Smooth muscle cell (in vitro differentiated cells): ENCODE data around the gene MATCAP1. TPM values are rescaled to one million over a fixed set of nuclear protein-coding genes. Genes with fewer than 3 reads are reported as not detected.

Source experiments
- DNase-seq: peaks from one replicate; lab custom pipeline; 2025; ENCODE audit not compliant: unreplicated experiment; lab: John Stamatoyannopoulos, UW
- H2AFZ ChIP-seq: fragments of 200-600 bp; sonication (generic); 2 replicates; pipeline ENCODE4 v1.6.0; 2016; ENCODE audit warnings: antibody characterized with exemption, low read depth, mild to moderate bottlenecking
- H3F3A ChIP-seq: fragments of 200-600 bp; sonication (generic); 2 replicates; pipeline ENCODE4 v1.6.0; 2017; ENCODE audit warnings: antibody characterized with exemption, low read depth
- H3K27ac ChIP-seq: fragments of 200-600 bp; sonication (generic); 2 replicates; pipeline ENCODE4 v1.5.1; 2016; ENCODE audit warnings: low read depth, mild to moderate bottlenecking
- H3K27me3 ChIP-seq: fragments of 200-600 bp; sonication (generic); 2 replicates; pipeline ENCODE4 v1.6.1; 2016; ENCODE audit warnings: low read depth, mild to moderate bottlenecking
- H3K36me3 ChIP-seq: fragments of 200-600 bp; sonication (generic); 2 replicates; pipeline ENCODE4 v1.5.1; 2016; ENCODE audit warnings: low read depth
- H3K4me1 ChIP-seq: fragments of 200-600 bp; sonication (generic); 2 replicates; pipeline ENCODE4 v1.5.1; 2016; ENCODE audit warnings: low read depth
- H3K4me2 ChIP-seq: fragments of 200-600 bp; sonication (generic); 2 replicates; pipeline ENCODE4 v1.6.0; 2016; ENCODE audit warnings: mild to moderate bottlenecking
- H3K4me3 ChIP-seq: fragments of 200-600 bp; sonication (generic); 2 replicates; pipeline ENCODE4 v1.5.1; 2016; ENCODE audit warnings: mild to moderate bottlenecking
- H3K79me2 ChIP-seq: fragments of 200-600 bp; sonication (generic); 2 replicates; pipeline ENCODE4 v1.6.0; 2016; ENCODE audit warnings: low read depth, mild to moderate bottlenecking
- H3K9ac ChIP-seq: fragments of 200-600 bp; sonication (generic); 2 replicates; pipeline ENCODE4 v1.6.0; 2016; ENCODE audit warnings: low read depth
- H3K9me3 ChIP-seq: fragments of 200-600 bp; sonication (generic); replicated peaks from 2 replicates; pipeline ENCODE4 v1.5.1; 2016; ENCODE audit warnings: low read depth
- H4K20me1 ChIP-seq: fragments of 200-600 bp; sonication (generic); 2 replicates; pipeline ENCODE4 v1.6.0; 2016; ENCODE audit warnings: low read depth
- WGBS: methylation state at CpG from one replicate; pipeline ENCODE4 v1.1.7; 2016; ENCODE audit warnings: low lambda C conversion rate; 5-methylcytosine and 5-hydroxymethylcytosine counted together
- polyA plus RNA-seq: library from polyadenylated mRNA; unstranded; fragments of >200 nt; fragmentation: Nextera tagmentation; extraction: Ambion mirVana; gene quantifications from 2 replicates; pipeline ENCODE4 v1.2.1, GENCODE V29; 2016
- total RNA-seq: library from RNA; depleted of rRNA; stranded (reverse); fragments of >200 nt; gene quantifications from 2 replicates; pipeline ENCODE4 v1.2.3, GENCODE V29; 2014
- TF ChIP-seq, protein P1 (sequence below): fragments of 200-600 bp; sonication (generic); IDR thresholded peaks from 2 replicates; pipeline ENCODE4 v1.5.1; 2017; ENCODE audit warnings: borderline replicate concordance, mild to moderate bottlenecking, antibody characterized with exemption; ENCODE audit not compliant: insufficient read depth, poor library complexity, severe bottlenecking

The MATCAP1 gene
- total and polyA plus RNA-seq, 2 experiments from 2014 or later = 24.0 to 24.7 TPM

- H3K4me2 ChIP-seq = no peak overlapping the region
- no peaks in the 10 kb centered on the region for H3K36me3 ChIP-seq
- H3F3A ChIP-seq = no peaks in the 10 kb centered on the region
- H3K4me1 ChIP-seq = peaks cover 18% of the 10 kb centered on the region
- TF ChIP-seq, protein P1, sequence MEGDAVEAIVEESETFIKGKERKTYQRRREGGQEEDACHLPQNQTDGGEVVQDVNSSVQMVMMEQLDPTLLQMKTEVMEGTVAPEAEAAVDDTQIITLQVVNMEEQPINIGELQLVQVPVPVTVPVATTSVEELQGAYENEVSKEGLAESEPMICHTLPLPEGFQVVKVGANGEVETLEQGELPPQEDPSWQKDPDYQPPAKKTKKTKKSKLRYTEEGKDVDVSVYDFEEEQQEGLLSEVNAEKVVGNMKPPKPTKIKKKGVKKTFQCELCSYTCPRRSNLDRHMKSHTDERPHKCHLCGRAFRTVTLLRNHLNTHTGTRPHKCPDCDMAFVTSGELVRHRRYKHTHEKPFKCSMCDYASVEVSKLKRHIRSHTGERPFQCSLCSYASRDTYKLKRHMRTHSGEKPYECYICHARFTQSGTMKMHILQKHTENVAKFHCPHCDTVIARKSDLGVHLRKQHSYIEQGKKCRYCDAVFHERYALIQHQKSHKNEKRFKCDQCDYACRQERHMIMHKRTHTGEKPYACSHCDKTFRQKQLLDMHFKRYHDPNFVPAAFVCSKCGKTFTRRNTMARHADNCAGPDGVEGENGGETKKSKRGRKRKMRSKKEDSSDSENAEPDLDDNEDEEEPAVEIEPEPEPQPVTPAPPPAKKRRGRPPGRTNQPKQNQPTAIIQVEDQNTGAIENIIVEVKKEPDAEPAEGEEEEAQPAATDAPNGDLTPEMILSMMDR = no peak
- no peak overlapping the region for H3K4me3 ChIP-seq
- peaks cover 18% of the 10 kb centered on the region for H4K20me1 ChIP-seq
- WGBS = 74% methylated on average over 13 of the region's 13 CpGs
- no peak overlapping the region for H2AFZ ChIP-seq
- no peak overlapping the region for H3K27ac ChIP-seq
- no peak overlapping the region for H3K9ac ChIP-seq
- peaks cover 27% of the 10 kb centered on the region for H3K79me2 ChIP-seq
- H3K9me3 ChIP-seq = no peaks in the 10 kb centered on the region
- H3K27me3 ChIP-seq = no peaks in the 10 kb centered on the region
- no peak for DNase-seq
Measured at GRCh38 chr16:67190448-67191399, 7.0 kb upstream of the MATCAP1 start.

DNA sequence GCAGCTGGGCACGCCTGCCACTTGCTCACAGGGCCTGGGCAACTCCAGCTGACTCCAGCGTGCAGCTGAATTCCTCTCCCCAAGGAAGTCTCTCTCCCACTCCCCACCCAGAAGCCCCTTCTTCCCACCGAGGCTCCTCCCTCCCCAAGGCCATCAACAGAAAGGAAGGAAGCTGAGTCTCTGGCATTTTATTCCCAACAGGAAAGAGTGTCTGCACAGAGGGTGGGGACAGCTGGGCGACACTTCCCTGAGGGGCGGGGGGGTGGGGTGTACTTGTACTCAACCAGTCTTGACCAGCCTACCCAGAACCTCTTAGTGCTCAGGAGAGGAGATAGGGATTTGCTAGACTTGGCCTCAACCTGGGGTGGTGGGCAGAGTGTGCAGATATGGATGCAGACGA is 6.3 kb upstream of the MATCAP1 start, which contains the start of gene EXOC3L1:
Gene EXOC3L1 (minus strand): TSS at position 96 of the 400 bp plus-strand sequence. CDS start 460 bp downstream, outside the sequence.
- H3F3A ChIP-seq = no peaks in the 10 kb centered on the region
- no peak within 1 kb of the TSS for H3K4me2 ChIP-seq
- H3K27ac ChIP-seq = no peak within 1 kb of the TSS
- no peak within 1 kb of the TSS for H2AFZ ChIP-seq
- H3K4me1 ChIP-seq = peaks cover 18% of the 10 kb centered on the region
- H3K4me3 ChIP-seq = no peak within 1 kb of the TSS
- 52% methylated on average over 4 of the region's 6 CpGs for WGBS
- H3K9me3 ChIP-seq = no peaks in the 10 kb centered on the region
- TF ChIP-seq, protein P1 = no peak
- no peaks in the 10 kb centered on the region for H3K27me3 ChIP-seq
- no peak within 1 kb of the TSS for H3K9ac ChIP-seq
- peaks cover 27% of the 10 kb centered on the region for H3K79me2 ChIP-seq
- no peaks in the 10 kb centered on the region for H3K36me3 ChIP-seq
- DNase-seq = no peak
- peaks cover 19% of the 10 kb centered on the region for H4K20me1 ChIP-seq

DNA sequence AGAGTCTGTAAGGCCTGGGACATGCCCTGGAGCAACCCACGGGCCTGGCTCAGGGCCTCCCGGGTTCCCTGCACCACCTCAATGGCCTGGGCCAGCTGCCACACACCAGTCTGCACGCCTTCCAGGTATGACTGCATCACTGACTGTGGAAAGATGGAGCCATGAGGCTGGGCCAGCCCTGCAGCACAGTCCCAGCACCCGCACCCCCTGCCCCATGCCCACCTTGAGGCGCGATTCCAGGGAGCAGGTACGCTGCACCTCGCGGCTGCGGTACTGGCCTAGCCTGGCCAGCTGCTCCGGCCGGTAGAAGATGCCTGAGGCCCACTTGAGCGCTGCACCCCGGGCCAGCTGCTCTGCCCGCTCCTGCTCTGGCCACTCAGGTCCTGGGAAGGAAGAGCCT is 5.0 kb upstream of the MATCAP1 start:
- no peak overlapping the region for H3K4me3 ChIP-seq
- peaks cover 26% of the 10 kb centered on the region for H3K4me1 ChIP-seq
- H3K9me3 ChIP-seq = no peaks in the 10 kb centered on the region
- peaks cover 21% of the 10 kb centered on the region for H3K79me2 ChIP-seq
- H2AFZ ChIP-seq = no peak overlapping the region
- H3F3A ChIP-seq = no peaks in the 10 kb centered on the region
- H4K20me1 ChIP-seq = peaks cover 22% of the 10 kb centered on the region
- DNase-seq = no peak
- H3K27me3 ChIP-seq = no peaks in the 10 kb centered on the region
- TF ChIP-seq, protein P1 = no peak
- no peaks in the 10 kb centered on the region for H3K36me3 ChIP-seq
- H3K27ac ChIP-seq = no peak overlapping the region
- no peak overlapping the region for H3K9ac ChIP-seq
- no peak overlapping the region for H3K4me2 ChIP-seq
- 97% methylated on average over 15 of the region's 15 CpGs for WGBS
